OCI-LY1 (cell line): ENCODE measurements around the gene SMIM31.

ENCODE experiments used
- CTCF ChIP-seq: fragments of 200-600 bp; sonication (generic), shearing (Covaris generic); IDR thresholded peaks from 2 replicates; pipeline ENCODE4 v1.5.1; 2017; ENCODE audit warnings: mild to moderate bottlenecking, antibody characterized with exemption, low read length, moderate library complexity, mixed read lengths
- EZH2 ChIP-seq: fragments of 200-600 bp; sonication (generic), shearing (Covaris generic); IDR thresholded peaks from 2 replicates; pipeline ENCODE4 v1.8.0; 2017; ENCODE audit warnings: borderline replicate concordance, mixed run types, mild to moderate bottlenecking, antibody characterized with exemption, low read length, moderate library complexity, mixed read lengths

GRCh38 chr4:164718827-164719226 lies 35.1 kb upstream of the SMIM31 start:
- no peak for TF ChIP-seq CTCF
- TF ChIP-seq EZH2, result no peak
